GM10266 (cell line): ENCODE results near the gene PXK.
A peak's percentile ranks its signal among the peaks of the same experiment; 100 is the strongest.
"Not testable (repeated sequence)": the region's sequence is repeated elsewhere in the genome, so short reads cannot be mapped to it uniquely, and the experiment has no call there.

Experiments
- DNase-seq: peaks from one replicate; pipeline ENCODE4 v3.0.0; 2012; ENCODE audit errors: extremely low spot score
- TF ChIP-seq, protein P1 (sequence below): IDR thresholded peaks from 2 replicates; pipeline ENCODE4 v1.5.1; 2012; ENCODE audit warnings: mild to moderate bottlenecking, low read depth; ENCODE audit not compliant: control insufficient read depth, insufficient read depth; ENCODE audit errors: missing control alignments

The PXK gene

DNA sequence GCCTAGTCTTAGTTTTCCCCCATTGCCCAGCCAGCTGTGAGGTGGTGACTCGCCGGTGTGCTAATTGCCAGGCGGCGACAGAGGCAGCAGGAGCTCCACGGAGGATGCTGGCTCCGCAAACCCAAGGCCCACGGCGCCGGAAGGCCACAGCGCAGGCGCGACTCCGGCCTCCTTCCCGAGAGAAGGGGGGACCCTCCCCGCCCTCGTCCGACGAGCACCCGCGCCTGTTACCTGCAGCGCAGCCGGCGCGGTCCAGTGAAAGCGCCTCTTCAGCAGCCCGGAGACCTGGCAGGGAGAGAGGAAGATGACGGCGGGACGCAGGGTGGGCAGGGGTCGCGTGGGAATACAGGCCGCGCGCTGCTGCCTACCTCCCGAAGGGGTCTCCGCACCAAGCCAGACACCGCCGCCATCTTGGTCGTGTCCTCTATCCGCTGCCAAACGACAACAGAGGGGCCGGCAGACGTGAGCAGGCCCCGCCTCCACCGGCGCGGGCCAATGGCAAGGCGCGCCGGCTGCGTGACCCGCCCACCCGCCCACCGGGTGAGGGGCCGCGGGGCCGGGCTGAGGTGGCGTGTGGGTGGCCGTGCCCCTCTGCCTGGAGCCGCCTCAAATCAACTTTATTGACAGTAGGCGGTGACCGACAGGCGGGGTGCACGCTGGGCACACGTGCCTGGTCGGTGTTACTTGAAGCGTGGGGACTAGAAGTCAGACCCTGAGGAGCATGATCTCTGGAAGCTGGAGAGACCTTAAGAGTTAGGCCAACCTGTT is 100.9 kb downstream of the PXK start, which contains the start of gene PDHB:
Gene PDHB (minus strand): TSS at position 433 of the 768 bp plus-strand sequence. CDS start 23 bp downstream, at position 410.
- TF ChIP-seq, protein P1, sequence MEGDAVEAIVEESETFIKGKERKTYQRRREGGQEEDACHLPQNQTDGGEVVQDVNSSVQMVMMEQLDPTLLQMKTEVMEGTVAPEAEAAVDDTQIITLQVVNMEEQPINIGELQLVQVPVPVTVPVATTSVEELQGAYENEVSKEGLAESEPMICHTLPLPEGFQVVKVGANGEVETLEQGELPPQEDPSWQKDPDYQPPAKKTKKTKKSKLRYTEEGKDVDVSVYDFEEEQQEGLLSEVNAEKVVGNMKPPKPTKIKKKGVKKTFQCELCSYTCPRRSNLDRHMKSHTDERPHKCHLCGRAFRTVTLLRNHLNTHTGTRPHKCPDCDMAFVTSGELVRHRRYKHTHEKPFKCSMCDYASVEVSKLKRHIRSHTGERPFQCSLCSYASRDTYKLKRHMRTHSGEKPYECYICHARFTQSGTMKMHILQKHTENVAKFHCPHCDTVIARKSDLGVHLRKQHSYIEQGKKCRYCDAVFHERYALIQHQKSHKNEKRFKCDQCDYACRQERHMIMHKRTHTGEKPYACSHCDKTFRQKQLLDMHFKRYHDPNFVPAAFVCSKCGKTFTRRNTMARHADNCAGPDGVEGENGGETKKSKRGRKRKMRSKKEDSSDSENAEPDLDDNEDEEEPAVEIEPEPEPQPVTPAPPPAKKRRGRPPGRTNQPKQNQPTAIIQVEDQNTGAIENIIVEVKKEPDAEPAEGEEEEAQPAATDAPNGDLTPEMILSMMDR: no peak
- DNase-seq: peak; percentile 95

DNA sequence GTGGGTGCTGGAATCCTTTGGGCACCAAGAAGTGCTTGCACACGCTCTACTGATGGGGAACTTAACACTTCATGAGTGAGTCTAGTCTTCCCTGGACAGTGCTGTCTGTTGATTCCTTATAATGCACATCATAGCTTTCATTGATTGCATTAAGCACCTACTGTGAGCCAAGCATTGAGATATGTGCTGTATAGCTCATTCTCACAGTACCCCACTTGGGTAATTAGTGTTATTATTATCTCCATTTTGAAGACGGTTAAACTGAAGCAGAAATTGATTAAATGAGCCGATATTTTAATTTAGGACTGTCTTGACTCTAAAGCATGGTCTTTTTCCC is 101.4 kb downstream of the PXK start:
- TF ChIP-seq, protein P1: no peak
- DNase-seq: no peak

DNA sequence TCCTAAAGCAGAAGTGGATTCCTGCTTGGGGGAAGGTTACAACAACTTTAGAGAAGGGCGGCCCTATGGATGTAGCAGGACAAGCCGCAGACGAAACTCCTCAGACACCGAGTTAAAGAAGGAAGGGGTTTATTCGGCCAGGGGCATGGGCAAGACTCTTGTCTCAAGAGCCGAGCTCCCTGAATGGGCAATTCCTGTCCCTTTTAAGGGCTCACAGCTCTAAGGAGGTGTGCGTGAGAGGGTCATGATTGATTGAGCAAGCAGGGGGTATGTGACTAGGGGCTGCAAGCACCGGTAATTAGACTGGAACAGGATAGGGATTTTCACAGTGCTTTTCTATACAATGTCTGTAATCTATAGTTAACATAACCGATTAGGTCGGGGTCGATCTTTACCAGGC is 101.8 kb downstream of the PXK start:
- no peak for DNase-seq
- TF ChIP-seq, protein P1: no peak

DNA sequence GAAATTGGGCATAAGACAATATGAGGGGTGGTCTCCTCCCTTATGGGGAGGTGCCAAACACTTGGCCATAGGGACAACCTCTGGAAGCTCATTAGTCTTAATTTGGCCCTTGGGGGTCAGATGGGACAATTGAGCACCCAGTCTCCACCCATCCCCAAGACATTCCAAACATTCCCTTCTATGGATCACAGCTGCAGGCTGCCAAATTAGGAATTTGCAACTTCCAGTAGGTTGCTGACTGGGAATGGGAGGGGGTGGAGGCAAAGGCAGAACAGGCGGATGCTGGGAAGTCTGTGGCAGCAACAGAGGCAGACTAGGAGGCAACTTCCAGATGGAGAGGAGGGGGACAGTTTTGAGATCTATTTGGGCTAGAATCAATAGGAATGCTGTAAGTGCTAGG is 102.3 kb downstream of the PXK start:
- no peak for DNase-seq
- TF ChIP-seq, protein P1: no peak

DNA sequence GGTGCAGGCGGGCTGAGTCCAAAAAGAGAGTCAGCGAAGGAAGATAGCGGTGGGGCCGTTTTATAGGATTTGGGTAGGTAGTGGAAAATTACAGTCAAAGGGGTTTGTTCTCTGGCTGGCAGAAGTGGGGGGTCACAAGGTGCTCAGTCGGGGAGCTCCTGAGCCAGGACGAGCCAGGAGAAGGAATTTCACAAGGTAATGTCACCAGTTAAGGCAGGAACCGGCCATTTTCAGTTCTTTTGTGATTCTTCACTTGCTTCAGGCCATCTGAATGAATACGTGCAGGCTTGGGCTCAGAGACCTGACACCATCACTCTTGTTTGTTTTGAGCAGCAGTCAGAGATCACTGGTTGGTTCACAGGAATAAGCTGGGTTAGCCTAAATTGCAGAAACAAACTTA is 104.6 kb downstream of the PXK start:
- not testable (repeated sequence) for DNase-seq

DNA sequence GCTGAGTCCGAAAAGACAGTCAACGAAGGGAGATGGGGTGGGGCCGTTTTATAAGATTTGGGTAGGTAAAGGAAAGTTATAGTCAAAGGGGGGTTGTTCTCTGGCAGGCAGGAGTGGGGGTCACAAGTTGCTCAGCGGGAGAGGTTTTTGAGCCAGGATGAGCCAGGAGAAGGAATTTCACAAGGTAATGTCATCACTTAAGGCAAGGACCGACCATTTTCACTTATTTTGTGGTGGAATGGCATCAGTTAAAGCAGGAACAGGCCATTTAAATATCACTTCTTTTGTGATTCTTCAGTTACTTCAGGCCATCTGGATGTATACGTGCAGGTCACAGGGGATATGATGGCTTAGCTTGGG is 108.3 kb downstream of the PXK start:
- not testable (repeated sequence) for DNase-seq

DNA sequence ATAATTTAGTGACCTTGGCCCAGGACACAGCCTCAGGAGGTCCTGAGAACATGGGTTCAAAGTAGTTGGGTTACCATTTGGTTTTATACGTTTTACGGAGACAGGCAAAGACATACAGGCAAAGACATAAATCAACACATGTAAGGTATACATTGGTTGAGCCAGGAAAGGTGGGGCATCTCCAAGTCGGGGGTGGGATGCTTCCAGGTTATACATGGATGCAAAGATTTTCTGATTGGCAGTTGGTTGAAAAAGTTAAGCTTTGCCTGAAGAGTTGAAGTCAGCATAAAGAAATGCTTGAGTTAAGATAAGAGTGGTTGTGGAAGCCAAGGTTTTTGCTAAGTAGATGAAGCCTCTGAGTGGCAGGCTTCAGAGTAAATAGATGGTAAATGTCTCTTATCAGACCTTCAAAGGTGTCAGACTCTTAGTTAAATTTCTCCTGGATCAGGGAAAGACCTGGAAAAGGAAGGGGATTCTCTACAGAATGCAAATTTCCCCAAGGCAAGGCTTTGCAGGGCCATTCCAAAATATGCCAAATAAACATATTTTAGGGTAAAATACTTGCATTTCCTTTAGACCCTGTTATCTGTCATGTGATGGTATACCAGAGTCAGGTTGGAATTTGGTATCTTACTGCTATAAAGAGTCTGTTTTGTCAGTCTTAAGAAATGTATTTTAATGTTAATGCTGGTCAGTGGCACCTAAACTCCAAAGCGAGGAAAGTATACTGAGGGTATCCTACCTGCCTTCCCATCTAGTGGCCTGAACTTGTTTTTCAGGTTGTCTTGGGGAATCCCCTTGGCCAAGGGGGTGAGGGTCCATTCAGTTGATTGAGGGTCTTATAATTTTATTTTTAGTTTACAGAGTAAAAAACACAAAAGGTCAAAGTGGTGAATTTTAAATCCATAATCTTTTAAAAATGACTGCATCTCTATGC is 109.1 kb downstream of the PXK start:
- no peak for DNase-seq
- TF ChIP-seq, protein P1: no peak

DNA sequence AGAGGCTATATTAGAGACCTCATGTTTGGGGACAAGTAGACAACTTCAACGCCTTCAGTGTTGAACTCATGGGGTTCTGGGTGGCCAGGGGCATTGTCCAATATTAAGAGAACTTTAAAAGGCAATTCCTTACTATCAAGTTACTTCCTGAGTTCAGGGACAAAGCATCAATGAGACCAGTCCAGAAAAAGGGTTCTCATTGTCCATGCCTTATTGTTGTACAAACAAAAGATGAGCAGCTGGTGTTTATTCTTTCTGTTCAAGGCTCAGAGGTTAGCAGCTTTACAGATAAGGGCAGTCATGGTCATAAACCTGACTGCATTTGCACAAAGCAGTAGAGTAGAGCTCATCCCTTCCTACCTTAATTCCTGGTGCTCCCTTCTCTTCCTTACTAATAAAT is 119.5 kb downstream of the PXK start:
- DNase-seq: no peak
- TF ChIP-seq, protein P1: no peak
